Osteoblast (primary cell): ENCODE measurements around the gene HK1. TPM values are rescaled to one million over a fixed set of nuclear protein-coding genes. Genes with fewer than 3 reads are reported as not detected.

ENCODE experiments used
- DNase-seq: peaks from one replicate; pipeline ENCODE4 v3.0.0; 2011; ENCODE audit warnings: low spot score, mixed read lengths; ENCODE audit not compliant: insufficient read length; ENCODE audit errors: missing footprints
- H2AFZ ChIP-seq: 2 replicates; pipeline ENCODE4 v1.6.0; 2011; ENCODE audit warnings: mild to moderate bottlenecking, low read length
- H3K27ac ChIP-seq: 2 replicates; pipeline ENCODE4 v1.5.1; 2011; ENCODE audit warnings: mild to moderate bottlenecking, low read depth, low read length, moderate library complexity
- H3K27me3 ChIP-seq: 2 replicates; pipeline ENCODE4 v1.6.0; 2012; ENCODE audit warnings: mild to moderate bottlenecking, control low read depth, inconsistent platforms, low read length, moderate library complexity; ENCODE audit not compliant: insufficient read depth
- H3K36me3 ChIP-seq: 2 replicates; pipeline ENCODE4 v1.5.1; 2011; ENCODE audit warnings: mild to moderate bottlenecking, low read length, control low read depth, moderate library complexity; ENCODE audit not compliant: insufficient read depth
- H3K4me1 ChIP-seq: 2 replicates; pipeline ENCODE4 v1.5.1; 2011; ENCODE audit warnings: mild to moderate bottlenecking, low read length, control low read depth, moderate library complexity; ENCODE audit not compliant: insufficient read depth
- H3K4me2 ChIP-seq: 2 replicates; pipeline ENCODE4 v1.6.0; 2011; ENCODE audit warnings: mild to moderate bottlenecking, low read length; ENCODE audit not compliant: insufficient read depth
- H3K4me3 ChIP-seq: fragments of 200-600 bp; sonication (generic); 3 replicates; pipeline ENCODE4 v1.5.1; 2012; ENCODE audit warnings: mild to moderate bottlenecking, low read length, inconsistent platforms; ENCODE audit not compliant: insufficient read depth
- H3K79me2 ChIP-seq: 2 replicates; pipeline ENCODE4 v1.6.0; 2012; ENCODE audit warnings: mild to moderate bottlenecking, low read length, control low read depth, inconsistent platforms; ENCODE audit not compliant: insufficient read depth
- H3K9me3 ChIP-seq: 2 replicates; pipeline ENCODE4 v1.5.1; 2011; ENCODE audit warnings: low read depth, low read length, control low read depth
- H4K20me1 ChIP-seq: 2 replicates; pipeline ENCODE4 v1.6.0; 2012; ENCODE audit warnings: mild to moderate bottlenecking, low read length, control low read depth; ENCODE audit not compliant: insufficient read depth
- total RNA-seq: library from RNA; depleted of rRNA; stranded (reverse); fragments of >200 nt; gene quantifications from 2 replicates; pipeline ENCODE4 v1.2.3, GENCODE V29; 2012
- TF ChIP-seq, protein P1 (sequence below): IDR thresholded peaks from 2 replicates; pipeline ENCODE4 v1.5.1; 2011; ENCODE audit warnings: mild to moderate bottlenecking, low read depth, low read length, moderate library complexity; ENCODE audit errors: extremely low read depth

The HK1 gene
- total RNA-seq, 1 donor, result 111 TPM

DNA sequence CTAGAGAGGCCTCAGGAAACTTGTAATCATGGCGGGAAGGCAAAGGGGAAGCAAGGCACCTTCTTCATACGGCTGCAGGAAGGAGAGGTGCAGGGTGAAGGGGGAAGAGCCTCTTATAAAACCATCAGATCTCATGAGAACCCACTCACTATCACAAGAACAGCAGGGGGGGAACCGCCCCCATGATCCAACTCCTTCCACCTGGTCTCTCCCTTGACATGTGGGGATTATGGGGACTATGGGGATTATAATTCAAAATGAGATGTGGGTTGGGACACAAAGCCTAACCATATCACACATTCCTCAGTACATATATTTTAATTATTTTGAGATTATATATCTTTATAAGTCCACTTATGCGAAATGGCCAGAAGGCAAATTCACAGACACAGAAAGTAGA lies 8.9 kb downstream of the HK1 start:
- Histone ChIP-seq H3K4me3 (no peak overlapping the region), H3K79me2 (no peaks in the 10 kb centered on the region), H3K36me3 (no peaks in the 10 kb centered on the region), H3K27me3 (peaks cover 14% of the 10 kb centered on the region), H3K4me2 (no peak overlapping the region), H2AFZ (no peak overlapping the region), H4K20me1 (no peaks in the 10 kb centered on the region), H3K4me1 (no peaks in the 10 kb centered on the region), H3K27ac (no peak overlapping the region), H3K9me3 (no peaks in the 10 kb centered on the region)
- no peak for DNase-seq
- TF ChIP-seq, protein P1, sequence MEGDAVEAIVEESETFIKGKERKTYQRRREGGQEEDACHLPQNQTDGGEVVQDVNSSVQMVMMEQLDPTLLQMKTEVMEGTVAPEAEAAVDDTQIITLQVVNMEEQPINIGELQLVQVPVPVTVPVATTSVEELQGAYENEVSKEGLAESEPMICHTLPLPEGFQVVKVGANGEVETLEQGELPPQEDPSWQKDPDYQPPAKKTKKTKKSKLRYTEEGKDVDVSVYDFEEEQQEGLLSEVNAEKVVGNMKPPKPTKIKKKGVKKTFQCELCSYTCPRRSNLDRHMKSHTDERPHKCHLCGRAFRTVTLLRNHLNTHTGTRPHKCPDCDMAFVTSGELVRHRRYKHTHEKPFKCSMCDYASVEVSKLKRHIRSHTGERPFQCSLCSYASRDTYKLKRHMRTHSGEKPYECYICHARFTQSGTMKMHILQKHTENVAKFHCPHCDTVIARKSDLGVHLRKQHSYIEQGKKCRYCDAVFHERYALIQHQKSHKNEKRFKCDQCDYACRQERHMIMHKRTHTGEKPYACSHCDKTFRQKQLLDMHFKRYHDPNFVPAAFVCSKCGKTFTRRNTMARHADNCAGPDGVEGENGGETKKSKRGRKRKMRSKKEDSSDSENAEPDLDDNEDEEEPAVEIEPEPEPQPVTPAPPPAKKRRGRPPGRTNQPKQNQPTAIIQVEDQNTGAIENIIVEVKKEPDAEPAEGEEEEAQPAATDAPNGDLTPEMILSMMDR, result no peak

DNA sequence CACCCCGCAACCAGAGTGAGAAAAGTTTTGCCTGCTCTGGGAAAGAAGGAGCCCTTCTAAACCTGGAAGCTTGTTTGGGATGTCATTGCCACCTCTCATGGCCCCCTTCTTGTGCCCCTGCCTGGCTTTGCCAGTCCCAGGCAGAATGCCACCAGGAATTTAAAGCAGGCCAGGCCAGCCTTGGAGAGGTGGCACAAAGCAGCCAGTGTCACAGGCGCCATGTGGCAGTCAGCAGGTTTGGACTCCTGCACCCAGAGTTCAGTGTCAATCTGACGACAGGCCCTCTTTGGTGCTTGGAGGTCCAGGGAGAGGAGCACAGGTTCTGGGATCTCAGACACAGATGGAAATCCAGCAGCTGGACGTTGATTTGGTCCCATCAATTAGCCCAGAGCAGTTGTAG lies 12.7 kb downstream of the HK1 start:
- H3K9me3 ChIP-seq, result no peaks in the 10 kb centered on the region

DNA sequence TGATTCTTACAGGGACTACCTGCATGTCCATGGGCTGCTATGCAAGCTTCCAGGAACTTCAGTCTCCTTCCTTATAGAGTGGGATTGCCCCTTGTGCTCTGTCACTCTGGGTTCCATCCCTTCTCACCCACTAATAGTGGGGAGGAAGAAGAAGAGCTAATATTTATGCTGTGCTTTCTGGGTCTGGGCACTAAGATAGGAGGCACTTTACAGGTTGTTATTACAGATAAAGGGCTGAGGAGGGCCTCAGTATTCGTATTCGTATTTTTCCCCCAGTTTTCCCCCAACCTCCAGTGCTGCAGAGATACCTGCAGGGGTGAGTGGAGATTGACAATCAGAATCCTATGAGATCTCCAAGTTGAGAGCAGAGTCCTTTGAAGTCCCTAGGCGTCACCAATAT lies 14.2 kb downstream of the HK1 start:
- Histone ChIP-seq H3K4me1 (no peaks in the 10 kb centered on the region), H3K9me3 (no peaks in the 10 kb centered on the region), H3K27ac (no peak overlapping the region), H2AFZ (no peak overlapping the region), H4K20me1 (no peaks in the 10 kb centered on the region), H3K4me3 (no peak overlapping the region), H3K36me3 (no peaks in the 10 kb centered on the region), H3K27me3 (peaks cover 31% of the 10 kb centered on the region), H3K4me2 (no peak overlapping the region), H3K79me2 (no peaks in the 10 kb centered on the region)
- no peak for DNase-seq
- TF ChIP-seq, protein P1, result no peak

More for the DNA sequence above, 12.7 kb downstream of the HK1 start:
- H4K20me1 ChIP-seq, result no peaks in the 10 kb centered on the region
- H3K27me3 ChIP-seq, result peaks cover 25% of the 10 kb centered on the region
- no peaks in the 10 kb centered on the region for H3K36me3 ChIP-seq
- no peaks in the 10 kb centered on the region for H3K79me2 ChIP-seq
- TF ChIP-seq, protein P1, result no peak
- no peaks in the 10 kb centered on the region for H3K4me1 ChIP-seq
- H3K27ac ChIP-seq, result no peak overlapping the region
- no peak overlapping the region for H3K4me2 ChIP-seq
- no peak overlapping the region for H2AFZ ChIP-seq
- H3K4me3 ChIP-seq, result no peak overlapping the region
- no peak for DNase-seq

DNA sequence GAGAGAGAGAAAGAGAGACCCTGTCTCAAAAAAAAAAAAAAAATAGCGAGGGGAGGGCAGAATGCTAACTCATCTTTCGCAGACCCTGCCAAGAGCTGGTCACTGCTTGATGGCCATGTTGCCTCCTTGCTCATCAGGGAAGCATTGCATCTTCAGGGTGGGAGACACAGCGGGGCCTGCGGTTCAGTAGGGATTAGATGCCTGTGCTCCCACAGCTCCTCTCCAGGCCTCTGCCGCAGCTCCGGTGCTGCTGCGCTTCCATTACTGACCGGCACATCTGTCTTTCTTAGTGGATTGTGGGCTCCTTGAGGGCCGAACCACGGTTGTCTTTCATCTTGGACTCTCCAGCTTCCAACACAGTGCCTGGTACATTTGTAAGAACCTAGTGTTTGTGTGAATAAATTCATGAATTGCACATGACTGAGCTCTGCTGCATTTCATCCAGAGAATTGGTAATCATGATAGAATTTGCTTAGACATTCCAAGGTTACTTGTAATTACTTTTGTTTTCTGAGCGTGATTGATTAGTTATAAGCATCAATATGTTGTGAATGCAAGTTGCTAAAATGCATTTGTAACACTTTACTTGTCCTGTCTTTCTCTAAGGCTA lies 16.8 kb downstream of the HK1 start:
- H2AFZ ChIP-seq, result no peak overlapping the region
- no peaks in the 10 kb centered on the region for H3K79me2 ChIP-seq
- TF ChIP-seq, protein P1, result no peak
- H3K4me1 ChIP-seq, result no peaks in the 10 kb centered on the region
- peaks cover 27% of the 10 kb centered on the region for H3K27me3 ChIP-seq
- H3K27ac ChIP-seq, result no peak overlapping the region
- H4K20me1 ChIP-seq, result no peaks in the 10 kb centered on the region
- H3K4me2 ChIP-seq, result no peak overlapping the region
- DNase-seq, result peak; percentile 38
- H3K9me3 ChIP-seq, result no peaks in the 10 kb centered on the region
- no peaks in the 10 kb centered on the region for H3K36me3 ChIP-seq
- H3K4me3 ChIP-seq, result no peak overlapping the region
